Measurements from ENCODE around the gene MYO5A.
"Not testable (repeated sequence)": the region's sequence is repeated elsewhere in the genome, so short reads cannot be mapped to it uniquely, and the experiment has no call there.

The MYO5A gene

DNA sequence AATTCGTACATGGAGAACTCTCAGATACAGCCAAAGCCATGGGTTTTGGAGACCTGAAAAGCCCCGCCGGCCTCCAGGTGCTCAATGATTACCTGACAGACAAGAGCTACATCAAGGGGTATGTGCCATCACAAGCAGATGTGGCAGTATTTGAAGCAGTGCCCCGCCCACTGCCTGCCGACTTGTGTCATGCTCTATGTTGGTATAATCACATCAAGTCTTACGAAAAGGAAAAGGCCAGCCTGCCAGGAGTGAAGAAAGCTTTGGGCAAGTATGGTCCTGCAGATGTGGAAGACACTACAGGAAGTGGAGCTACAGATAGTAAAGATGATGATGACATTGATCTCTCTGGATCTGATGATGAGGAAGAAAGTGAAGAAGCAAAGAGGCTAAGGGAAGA lies 23.5 kb downstream of the MYO5A start:
- no peak for DNase-seq (ENCODE audit: low spot score)

DNA sequence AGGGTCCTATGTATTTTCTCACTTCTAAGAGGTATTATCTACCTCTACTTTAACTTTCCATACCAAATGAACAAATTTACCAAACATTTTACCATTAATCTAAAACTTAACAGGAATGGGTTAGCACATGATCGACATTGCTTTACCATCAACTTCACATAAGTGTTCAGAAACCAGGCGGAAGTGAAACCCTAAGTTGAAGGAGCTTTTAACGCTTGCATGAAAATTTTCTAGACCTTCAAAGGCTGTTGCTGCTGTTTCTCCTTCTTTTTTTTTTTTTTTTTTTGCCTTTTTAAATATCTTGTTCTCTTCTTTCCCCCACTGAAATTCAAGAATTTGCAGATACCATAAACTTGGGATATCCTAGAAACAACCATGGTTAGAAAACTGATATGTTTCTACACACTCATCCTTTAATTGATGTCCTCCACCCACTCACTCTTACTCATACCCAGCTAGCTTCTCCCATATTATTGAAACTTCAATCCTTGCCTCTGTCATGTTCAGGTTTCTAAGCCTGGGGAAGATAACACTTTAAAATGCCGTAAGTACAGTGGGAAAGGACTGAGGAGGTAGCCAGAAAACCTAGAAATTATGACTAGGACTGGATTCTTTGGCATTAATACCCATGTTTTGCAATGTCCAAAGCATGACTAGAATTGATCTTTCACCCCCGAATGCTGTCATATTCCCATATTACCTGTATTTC lies 24.7 kb downstream of the MYO5A start:
- DNase-seq (ENCODE audit: low spot score) = no peak

DNA sequence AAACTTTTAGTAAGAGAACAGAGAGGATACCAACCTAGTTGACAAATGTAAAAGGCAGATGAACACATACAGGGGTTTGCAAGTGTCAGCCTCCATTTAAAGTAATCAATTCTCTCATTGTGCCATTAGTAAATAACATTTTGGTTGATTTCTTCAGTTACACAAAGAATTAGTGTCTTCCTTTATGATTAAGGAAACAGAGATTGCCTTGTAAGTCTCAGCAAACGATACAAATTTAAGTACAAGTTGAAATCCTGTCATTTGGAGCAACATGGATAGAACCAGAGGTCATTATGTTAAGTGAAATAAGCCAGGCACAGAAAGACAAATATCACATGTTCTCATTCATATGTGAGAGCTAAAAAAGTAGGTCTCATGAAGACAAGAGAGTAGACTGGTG lies 26.1 kb downstream of the MYO5A start:
- DNase-seq (ENCODE audit: low spot score) = no peak

DNA sequence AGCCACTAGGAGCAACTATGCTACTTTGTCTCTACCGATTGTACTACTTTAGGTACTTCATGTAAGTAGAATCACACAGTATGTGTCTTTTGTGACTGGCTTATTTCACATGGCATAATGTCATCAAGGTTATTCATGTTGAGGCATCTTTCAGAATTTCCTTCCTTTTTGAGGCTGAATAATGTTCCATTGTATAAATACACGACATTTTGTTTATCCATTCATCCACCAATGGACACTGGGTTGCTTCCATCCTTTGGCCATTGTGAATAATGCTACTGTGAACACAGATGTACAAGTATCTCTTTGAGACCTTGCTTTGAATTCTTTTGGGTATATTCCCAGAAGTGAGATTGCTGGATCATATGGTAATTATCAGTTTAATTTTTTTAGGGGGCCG lies 29.2 kb downstream of the MYO5A start:
- DNase-seq (ENCODE audit: low spot score) = no peak

- DNase-seq (ENCODE audit: low spot score) = no peak
Observed at GRCh38 chr15:52498706-52499105, 30.0 kb downstream of the MYO5A start.

DNA sequence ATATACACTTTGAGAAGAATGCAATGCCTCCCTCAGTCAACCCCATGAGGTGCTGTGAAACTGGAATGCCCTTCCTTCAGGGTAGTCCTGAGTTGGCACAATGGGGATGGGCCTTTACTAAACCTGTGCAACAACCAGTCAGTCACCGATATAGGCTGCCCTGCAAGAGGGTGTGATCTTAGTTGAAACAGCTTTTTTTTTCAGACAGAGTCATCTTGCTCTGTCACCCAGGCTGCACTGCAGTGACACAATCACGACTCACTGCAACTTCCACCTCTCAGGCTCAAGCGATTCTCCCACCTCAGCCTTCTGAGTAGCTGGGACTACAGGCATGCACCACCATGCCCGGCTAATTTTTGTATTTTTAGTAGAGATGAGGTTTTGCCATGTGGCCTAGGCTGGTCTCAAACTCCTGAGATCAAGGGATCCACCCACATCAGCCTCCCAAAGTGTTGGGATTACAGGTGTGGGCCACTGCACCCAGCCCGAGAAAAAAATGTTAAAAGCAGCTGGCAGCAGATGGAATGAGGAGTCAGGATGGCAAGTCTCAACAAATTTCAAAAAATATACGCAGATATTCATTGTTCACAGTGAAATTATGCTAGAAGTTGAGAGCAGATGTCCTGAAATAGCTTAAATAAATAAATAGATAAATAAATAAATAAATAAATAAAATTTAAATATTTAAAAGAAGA lies 31.8 kb downstream of the MYO5A start:
- no peak for DNase-seq (ENCODE audit: low spot score)

- no peak for DNase-seq (ENCODE audit: low spot score)
Observed at GRCh38 chr15:52496175-52496574, 32.5 kb downstream of the MYO5A start.

- no peak for DNase-seq (ENCODE audit: low spot score)
Observed at GRCh38 chr15:52495125-52495524, 33.6 kb downstream of the MYO5A start.

DNA sequence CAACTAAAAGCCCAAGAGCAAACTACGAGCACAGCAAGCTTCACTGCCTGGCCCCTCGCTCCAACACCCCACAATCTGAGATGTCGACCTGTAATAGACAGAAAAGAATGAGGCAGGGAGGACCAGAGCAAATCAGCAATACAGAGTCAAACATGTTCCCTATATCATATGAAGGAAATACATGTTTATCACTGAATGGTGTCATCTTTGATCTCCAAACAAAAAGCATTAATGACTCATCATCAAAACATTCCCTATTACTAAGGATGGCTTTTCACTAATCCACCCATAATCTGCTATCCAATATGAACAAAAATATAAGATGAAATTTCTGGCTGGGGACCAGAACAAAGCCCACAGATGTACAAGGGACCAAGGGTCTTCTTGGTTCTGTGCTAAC lies 34.7 kb downstream of the MYO5A start:
- DNase-seq (ENCODE audit: low spot score) = no peak

GRCh38 chr15:52492132-52492531 lies 36.5 kb downstream of the MYO5A start:
- no peak for DNase-seq (ENCODE audit: low spot score)

DNA sequence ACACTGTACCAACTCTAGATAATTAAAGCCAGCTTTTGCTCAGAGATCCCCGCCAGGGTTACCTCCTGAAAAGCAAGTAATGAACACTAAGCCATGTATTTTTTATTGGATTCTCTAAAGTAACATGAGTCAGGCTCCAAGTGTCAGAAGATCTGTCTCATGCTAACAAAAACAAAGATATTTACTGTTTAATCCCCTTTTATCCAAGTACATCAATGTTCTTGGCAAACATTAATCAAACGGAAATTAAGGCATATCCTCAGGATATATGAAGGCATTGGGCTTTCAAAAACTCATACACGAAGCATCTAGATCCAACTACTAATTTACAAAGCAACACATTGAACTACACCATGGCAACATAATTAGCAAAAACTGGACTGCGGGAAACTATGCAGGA lies 37.2 kb downstream of the MYO5A start:
- DNase-seq (ENCODE audit: low spot score) = no peak

DNA sequence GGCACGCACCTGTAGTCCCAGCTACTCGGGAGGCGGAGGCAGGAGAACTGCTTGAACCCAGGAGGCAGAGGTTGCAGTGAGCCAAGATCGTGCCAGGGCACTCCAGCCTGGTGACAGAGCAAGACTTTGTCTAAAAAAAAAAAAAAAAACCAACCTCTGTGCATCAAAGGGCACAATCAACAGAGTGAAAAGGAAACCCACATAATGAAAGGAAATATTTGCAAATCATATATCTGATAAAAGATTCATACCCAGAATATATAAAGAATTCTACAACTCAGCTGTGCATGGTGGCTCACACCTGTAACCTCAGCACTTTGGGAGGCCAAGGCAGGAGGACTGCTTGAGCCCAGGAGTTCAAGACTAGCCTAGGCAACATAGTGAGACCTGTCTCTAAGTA lies 39.2 kb downstream of the MYO5A start:
- DNase-seq (ENCODE audit: low spot score) = not testable (repeated sequence)

DNA sequence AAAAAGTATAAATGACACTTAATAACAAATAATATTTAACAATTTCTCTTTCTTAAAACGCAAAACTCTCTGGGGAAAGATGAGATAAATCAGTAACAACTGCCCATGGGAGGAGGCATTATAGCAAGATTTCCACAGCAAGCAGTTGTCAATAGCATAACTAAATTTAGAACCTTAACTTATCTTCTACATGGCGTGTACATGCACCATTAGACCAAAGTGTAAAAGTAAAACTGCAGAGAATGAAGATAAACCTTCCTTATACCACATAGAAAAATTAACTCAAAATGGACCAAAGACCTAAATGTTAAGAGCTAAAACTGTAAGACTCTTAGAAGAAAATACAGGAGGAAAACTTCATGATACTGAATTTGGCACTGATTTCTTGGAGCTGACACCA lies 39.9 kb downstream of the MYO5A start:
- DNase-seq (ENCODE audit: low spot score) = no peak

DNA sequence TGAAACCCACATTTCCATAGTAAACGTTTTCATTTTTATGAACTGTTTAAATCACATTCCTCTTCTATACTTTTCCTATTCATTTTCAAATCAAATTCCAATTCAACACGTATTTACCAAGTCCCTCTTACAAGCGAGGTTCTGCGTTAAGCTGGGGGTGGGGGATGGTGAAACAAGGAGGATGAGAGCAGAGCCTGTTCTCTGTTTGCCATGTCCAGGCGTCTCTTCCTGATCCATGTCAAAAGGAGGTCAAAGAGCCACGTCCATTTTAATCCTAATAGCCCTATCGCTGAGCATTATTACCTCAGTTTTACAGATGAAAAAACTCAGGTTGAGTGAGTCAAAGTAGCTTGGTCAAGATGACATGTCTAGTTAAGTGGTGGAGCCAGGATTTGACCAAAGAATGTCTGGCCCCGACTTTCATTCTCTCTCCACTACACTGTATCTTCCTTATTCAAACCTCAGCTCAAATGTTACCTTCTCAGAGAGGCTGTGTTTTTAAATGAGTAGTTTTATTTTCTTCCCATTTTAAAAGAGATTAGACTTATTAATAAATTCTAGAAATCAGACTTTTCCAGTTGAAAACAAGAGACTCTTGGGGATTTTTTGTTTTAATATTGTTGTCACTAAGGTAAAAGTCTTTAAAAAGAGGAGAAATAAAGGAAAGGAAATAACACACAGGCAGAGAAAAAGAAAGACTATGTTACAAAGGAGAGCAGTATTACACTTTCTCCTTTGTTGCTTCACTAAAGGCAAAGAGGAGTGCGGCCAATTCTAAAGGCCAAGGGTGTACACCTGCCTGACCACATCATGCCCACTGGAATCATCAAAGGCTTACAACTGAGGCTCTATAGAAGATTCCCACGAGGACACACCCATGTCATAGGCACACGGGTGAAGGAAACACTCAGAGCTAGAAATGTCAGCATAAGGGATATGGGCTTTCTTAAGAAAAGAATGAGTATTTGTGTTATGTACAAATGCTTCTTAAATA lies 42.4 kb downstream of the MYO5A start:
- DNase-seq (ENCODE audit: low spot score) = no peak

DNA sequence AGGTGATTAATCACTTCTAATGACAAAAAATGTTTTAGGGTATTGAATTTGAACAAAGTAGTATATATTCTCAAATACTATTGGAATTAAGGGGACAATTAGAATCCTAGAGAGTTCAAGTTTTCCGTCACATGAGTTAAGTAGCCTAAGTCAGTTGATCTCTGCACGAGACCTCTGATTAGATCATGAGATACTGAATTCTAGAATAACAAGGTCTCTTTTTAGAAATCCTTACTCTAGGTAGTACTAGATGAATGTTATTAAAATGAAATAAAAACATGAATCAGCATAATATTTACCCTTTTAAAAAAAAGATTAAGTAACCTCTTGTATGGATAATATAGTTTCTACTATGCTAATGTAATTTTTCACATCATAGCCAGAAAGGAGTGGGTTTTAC lies 43.4 kb downstream of the MYO5A start:
- DNase-seq (ENCODE audit: low spot score) = no peak

DNA sequence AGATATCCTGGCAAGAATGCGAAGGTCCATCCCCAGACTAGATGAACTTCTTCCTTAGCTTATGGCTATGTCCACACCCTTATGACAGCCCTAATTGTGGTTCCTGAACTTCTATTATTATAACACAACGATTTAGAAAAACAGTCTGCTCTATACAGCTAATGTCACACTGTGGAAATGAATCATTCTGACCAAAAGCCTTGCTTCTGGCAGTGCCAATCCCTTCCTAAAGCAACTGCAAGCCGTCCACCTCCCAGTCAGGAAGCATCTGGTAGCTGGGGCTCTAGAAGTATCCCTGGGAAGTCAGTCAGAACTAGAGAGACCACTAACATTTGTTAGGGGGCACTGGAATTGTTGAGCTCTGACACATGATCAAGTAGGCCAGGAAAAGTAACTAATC lies 45.0 kb downstream of the MYO5A start:
- no peak for DNase-seq (ENCODE audit: low spot score)

DNA sequence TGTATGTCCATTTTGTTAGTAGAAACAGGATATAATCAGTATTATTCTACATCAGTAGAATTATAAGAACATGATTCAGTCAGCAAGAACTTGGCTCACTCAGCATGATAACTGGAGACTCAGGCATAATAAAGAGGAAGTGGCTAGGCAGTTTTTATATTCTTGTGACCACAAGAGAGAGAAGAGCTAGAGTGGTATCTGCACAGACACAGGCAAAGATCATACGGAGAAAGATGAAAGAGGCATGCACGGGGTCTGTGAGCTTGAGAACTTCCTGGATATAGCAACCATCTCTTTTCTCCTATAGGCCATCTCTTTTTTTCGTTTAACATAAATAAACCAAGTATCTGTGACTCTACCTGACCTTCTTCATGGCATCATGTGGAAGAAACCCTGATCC lies 46.8 kb downstream of the MYO5A start:
- no peak for DNase-seq (ENCODE audit: low spot score)

- DNase-seq (ENCODE audit: low spot score) = no peak
Observed at GRCh38 chr15:52480990-52481389, 47.7 kb downstream of the MYO5A start.

GRCh38 chr15:52466716-52467115 lies 62.0 kb downstream of the MYO5A start:
- no peak for DNase-seq (ENCODE audit: low spot score)

DNA sequence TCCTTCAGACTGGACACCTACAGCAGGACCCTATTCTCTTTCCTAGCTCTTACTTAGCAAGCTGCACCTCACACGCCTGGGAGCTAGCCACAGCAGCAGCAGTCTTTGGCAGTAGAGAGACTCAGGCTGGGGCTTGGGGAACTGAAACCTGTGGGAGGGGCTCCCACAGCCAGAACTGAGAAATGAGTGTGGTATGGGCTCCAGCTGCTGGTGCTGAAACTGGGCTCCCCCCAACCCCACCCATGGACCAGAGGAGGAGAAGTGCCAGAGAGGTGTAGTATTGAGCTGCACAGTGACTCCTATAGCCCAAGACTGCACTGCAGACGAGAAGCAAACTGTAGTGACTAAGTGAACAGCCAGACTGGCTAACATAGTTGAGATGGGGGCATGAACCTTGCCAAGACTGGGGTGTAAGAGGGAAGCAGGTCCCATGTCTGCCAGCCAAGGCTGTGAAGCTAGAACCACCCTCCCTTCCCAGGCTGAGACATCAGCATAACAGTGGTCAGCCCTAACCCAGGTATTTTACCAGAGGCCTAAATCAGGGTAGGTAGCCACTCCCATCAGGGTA lies 62.5 kb downstream of the MYO5A start:
- DNase-seq (ENCODE audit: low spot score) = no peak

- DNase-seq (ENCODE audit: low spot score) = no peak
Observed at GRCh38 chr15:52464478-52464877, 64.2 kb downstream of the MYO5A start.

- no peak for DNase-seq (ENCODE audit: low spot score)
Observed at GRCh38 chr15:52464040-52464439, 64.6 kb downstream of the MYO5A start.

Data from hematopoietic multipotent progenitor cell treated with erythropoietin and hydrocortisone succinate and interleukin-3 and kit ligand, for 17 days (in vitro differentiated cells).